ENCODE measurements around the gene TRPV5.

DNA sequence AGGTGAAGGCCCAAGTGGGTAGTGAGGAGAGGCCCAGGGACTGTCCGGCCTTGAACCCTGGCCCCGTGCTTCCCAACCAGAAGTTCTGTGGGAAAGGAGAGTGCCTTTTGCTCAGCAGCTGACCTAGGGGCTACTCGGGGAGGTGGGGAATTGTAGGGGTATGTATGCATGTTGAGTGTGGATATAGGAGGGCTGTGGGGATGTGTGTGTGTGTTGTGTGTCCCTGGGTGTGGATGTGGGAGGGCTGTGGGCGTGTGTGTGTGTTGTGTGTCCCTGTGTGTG is 66.5 kb downstream of the TRPV5 start:
- TF ChIP-seq ZNF384 (IDR thresholded peaks at IDR 0.05): no peak
- TF ChIP-seq ELF4 (IDR thresholded peaks at IDR 0.05): no peak
- TF ChIP-seq ARNT (IDR thresholded peaks at IDR 0.05): no peak
- no peak for TF ChIP-seq NFRKB (IDR thresholded peaks at IDR 0.05)
- TF ChIP-seq FOXA1 (IDR thresholded peaks at IDR 0.05): no peak
